Fibroblast of the conjunctiva (primary cell): Measurements from ENCODE around the gene IGSF23.
A peak's percentile ranks its signal among the peaks of the same experiment; 100 is the strongest.

Experiments used
- DNase-seq: peaks from one replicate; pipeline ENCODE4 v3.0.0-alpha.2; 2010; ENCODE audit warnings: low read depth

Gene IGSF23

GRCh38 chr19:44613295-44614178, at the start of gene IGSF23:
TSS of gene IGSF23 (plus strand) at chr19:44613563. CDS start at chr19:44613646, 83 bp downstream.
- no peak for DNase-seq

GRCh38 chr19:44566984-44567383, 46.4 kb upstream of the IGSF23 start:
- DNase-seq, result no peak

- DNase-seq, result no peak
Measured at GRCh38 chr19:44567745-44568144, 45.6 kb upstream of the IGSF23 start.

- no peak for DNase-seq
Measured at GRCh38 chr19:44570603-44570983, 42.8 kb upstream of the IGSF23 start.

- peak; percentile 74 for DNase-seq
Measured at GRCh38 chr19:44570984-44571684, 42.2 kb upstream of the IGSF23 start.

- DNase-seq, result no peak
Measured at GRCh38 chr19:44571830-44572580, 41.4 kb upstream of the IGSF23 start.

GRCh38 chr19:44572581-44572900, 40.8 kb upstream of the IGSF23 start:
- no peak for DNase-seq

- no peak for DNase-seq
Measured at GRCh38 chr19:44573183-44573582, 40.2 kb upstream of the IGSF23 start.

- no peak for DNase-seq
Measured at GRCh38 chr19:44573627-44574026, 39.7 kb upstream of the IGSF23 start.

- DNase-seq, result no peak
Measured at GRCh38 chr19:44574186-44574950, 39.0 kb upstream of the IGSF23 start.

GRCh38 chr19:44575116-44575700, 38.2 kb upstream of the IGSF23 start:
- no peak for DNase-seq

GRCh38 chr19:44576843-44577565, 36.4 kb upstream of the IGSF23 start:
- DNase-seq, result peak; percentile 26

- DNase-seq, result no peak
Measured at GRCh38 chr19:44577566-44577874, 35.8 kb upstream of the IGSF23 start.

GRCh38 chr19:44579663-44580365, 33.5 kb upstream of the IGSF23 start:
- no peak for DNase-seq

GRCh38 chr19:44580366-44580895, 32.9 kb upstream of the IGSF23 start:
- DNase-seq, result no peak

GRCh38 chr19:44581288-44581687, 32.1 kb upstream of the IGSF23 start:
- DNase-seq, result no peak

GRCh38 chr19:44582581-44583265, 30.6 kb upstream of the IGSF23 start:
- DNase-seq, result no peak

GRCh38 chr19:44585371-44586133, 27.8 kb upstream of the IGSF23 start:
- DNase-seq, result no peak
